ENCODE results near the gene ODF2L. TPM values are rescaled to one million over a fixed set of nuclear protein-coding genes. Genes with fewer than 3 reads are reported as not detected.

The ODF2L gene
- total and polyA plus RNA-seq, 7 donors, result 2.9 to 6.1 (median 4.3) TPM

DNA sequence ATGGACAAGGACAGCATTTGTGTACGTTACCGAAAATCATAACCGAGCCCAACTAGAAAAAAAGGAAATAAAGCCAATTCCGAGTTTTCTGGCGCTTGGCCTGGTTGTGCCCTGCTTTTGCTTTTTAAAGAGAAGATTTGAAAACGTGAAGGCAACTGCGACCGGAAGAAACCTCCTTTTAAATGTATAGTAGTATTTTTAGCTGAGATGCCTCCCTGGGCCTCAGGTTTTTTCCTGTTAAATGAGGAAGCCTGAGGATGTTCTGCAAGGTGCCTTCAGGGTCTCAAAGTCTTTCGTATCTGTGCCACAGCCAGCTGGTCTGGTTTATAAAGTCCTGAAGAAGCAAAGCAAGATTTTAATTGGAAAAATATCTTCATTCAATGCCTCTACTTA, 371 bp upstream of the ODF2L start:
- intact Hi-C loops (cut with DNase I), result loop anchor here in 1 of 2 donors (5.0 to 10.0 kb wide), 2 partner anchors 101 to 298 kb away; no protein-coding TSS in a partner anchor

DNA sequence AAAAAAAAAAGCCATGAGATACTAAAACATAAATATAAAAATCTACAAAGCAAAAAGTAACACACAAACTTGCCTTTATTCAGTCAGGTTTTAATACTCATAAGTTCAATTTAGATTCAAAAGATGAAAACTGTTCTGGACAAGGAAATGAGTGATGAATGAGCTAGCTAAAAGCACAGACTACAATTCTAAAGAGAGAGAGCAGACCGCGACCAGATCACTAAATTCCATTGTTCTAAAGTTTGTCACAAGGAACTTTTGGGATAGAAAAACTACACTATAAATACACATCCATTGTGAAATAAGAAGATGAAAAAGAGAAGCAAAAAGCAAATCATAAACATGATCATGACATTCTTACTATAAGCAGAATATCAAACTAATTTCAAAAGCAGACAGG, 1.7 kb downstream of the ODF2L start:
- DNase-seq (no peak), ATAC-seq (no peak)
- TF ChIP-seq, protein P1, sequence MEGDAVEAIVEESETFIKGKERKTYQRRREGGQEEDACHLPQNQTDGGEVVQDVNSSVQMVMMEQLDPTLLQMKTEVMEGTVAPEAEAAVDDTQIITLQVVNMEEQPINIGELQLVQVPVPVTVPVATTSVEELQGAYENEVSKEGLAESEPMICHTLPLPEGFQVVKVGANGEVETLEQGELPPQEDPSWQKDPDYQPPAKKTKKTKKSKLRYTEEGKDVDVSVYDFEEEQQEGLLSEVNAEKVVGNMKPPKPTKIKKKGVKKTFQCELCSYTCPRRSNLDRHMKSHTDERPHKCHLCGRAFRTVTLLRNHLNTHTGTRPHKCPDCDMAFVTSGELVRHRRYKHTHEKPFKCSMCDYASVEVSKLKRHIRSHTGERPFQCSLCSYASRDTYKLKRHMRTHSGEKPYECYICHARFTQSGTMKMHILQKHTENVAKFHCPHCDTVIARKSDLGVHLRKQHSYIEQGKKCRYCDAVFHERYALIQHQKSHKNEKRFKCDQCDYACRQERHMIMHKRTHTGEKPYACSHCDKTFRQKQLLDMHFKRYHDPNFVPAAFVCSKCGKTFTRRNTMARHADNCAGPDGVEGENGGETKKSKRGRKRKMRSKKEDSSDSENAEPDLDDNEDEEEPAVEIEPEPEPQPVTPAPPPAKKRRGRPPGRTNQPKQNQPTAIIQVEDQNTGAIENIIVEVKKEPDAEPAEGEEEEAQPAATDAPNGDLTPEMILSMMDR (IDR thresholded peaks at IDR 0.05), result no peak
- Histone ChIP-seq H3K27me3 (ENCODE audit: insufficient read depth in 3 of 3, low read length in 2 of 3) (no peaks in the 10 kb centered on the region), H3K36me3 (ENCODE audit: insufficient read depth in 1 of 2, low read depth in 1 of 2) (no peaks in the 10 kb centered on the region), H3K27ac (no peak overlapping the region), H3K9me3 (peaks cover 6% of the 10 kb centered on the region), H3K4me3 (peak overlapping the region; percentile 93), H3K4me1 (peaks cover 6% of the 10 kb centered on the region)
- intact Hi-C loops (cut with DNase I), result loop anchor here in 1 of 2 donors (10.0 kb wide), 1 partner anchor 300 kb away; no protein-coding TSS in a partner anchor
- 62 to 68% (median 64%) methylated on average over 2 of the region's 2 CpGs for WGBS, 3 donors

More for the DNA sequence above, 371 bp upstream of the ODF2L start:
- TF ChIP-seq, protein P1 (IDR thresholded peaks at IDR 0.05), result no peak
- Histone ChIP-seq H3K36me3 (ENCODE audit: insufficient read depth in 1 of 2, low read depth in 1 of 2) (no peaks in the 10 kb centered on the region), H3K4me1 (peaks cover 6% of the 10 kb centered on the region), H3K27me3 (ENCODE audit: insufficient read depth in 3 of 3, low read length in 2 of 3) (no peaks in the 10 kb centered on the region), H3K27ac (peak overlapping the region; percentile 72), H3K9me3 (peaks cover under 1% of the 10 kb centered on the region), H3K4me3 (peak overlapping the region; percentile 93)
- WGBS, 3 donors, result 0 to 1% (median 1%) methylated on average over 9 of the region's 9 CpGs
- ATAC-seq, result peak in 1 of 4 donors; percentile 35
- no peak for DNase-seq

DNA sequence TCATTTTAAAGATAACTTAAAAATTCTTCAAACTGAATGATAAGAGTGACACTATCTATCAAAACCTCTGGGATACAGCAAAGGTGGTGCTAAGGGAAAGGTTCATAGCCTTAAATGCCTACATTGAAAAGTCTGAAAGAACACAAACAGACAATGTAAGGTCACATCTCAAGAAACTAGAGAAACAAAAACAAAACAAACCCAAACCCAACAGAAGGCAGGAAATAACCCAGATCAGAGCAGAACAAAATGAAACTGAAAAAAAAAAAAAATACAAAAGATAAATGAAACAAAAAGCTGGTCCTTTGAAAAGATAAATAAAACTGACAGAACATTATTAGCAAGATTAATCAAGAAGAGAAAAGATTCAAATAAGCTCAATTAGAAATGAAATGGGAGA, 6.8 kb downstream of the ODF2L start:
- Histone ChIP-seq H3K36me3 (ENCODE audit: insufficient read depth in 1 of 2, low read depth in 1 of 2) (no peaks in the 10 kb centered on the region), H3K4me1 (peaks cover 3% of the 10 kb centered on the region), H3K4me3 (no peak overlapping the region), H3K27ac (no peak overlapping the region), H3K9me3 (peaks cover 6% of the 10 kb centered on the region), H3K27me3 (ENCODE audit: insufficient read depth in 3 of 3, low read length in 2 of 3) (no peaks in the 10 kb centered on the region)
- TF ChIP-seq, protein P1 (IDR thresholded peaks at IDR 0.05), result no peak
- ATAC-seq, result no peak
- intact Hi-C loops (cut with DNase I), result loop anchor here in 1 of 2 donors (10.0 kb wide), 1 partner anchor 695 kb away; no protein-coding TSS in a partner anchor
- no peak for DNase-seq

DNA sequence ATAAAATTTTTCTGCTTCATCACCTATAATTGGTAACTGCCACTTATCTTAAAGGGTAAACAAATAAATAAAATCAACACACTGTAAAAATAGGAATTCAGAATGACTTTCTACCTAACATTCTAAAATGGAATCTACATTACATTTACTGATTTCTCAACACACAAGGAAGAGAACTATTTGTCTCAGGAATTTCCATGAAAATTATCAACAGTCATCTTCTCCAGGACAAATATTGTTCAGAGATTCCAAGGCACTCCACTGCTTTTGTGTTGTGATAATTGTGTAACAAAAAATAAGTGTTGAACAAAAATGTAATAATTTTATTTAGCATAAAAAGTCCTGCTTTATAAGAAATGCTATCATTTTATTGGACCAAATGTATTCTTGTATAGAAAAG, 7.3 kb downstream of the ODF2L start:
- Histone ChIP-seq H3K4me3 (no peak overlapping the region), H3K27ac (no peak overlapping the region), H3K27me3 (ENCODE audit: insufficient read depth in 3 of 3, low read length in 2 of 3) (no peaks in the 10 kb centered on the region), H3K36me3 (ENCODE audit: insufficient read depth in 1 of 2, low read depth in 1 of 2) (no peaks in the 10 kb centered on the region), H3K4me1 (no peaks in the 10 kb centered on the region), H3K9me3 (peaks cover 6% of the 10 kb centered on the region)
- no peak for DNase-seq
- TF ChIP-seq, protein P1 (IDR thresholded peaks at IDR 0.05), result no peak
- no peak for ATAC-seq
- intact Hi-C loops (cut with DNase I), result loop anchor here in 1 of 2 donors (10.0 kb wide), 1 partner anchor 696 kb away; no protein-coding TSS in a partner anchor
